Keratinocyte (primary cell): ENCODE data around the gene ITGB1.

Source experiments
- EZH2 ChIP-seq: IDR thresholded peaks from one replicate; pipeline ENCODE4 v1.6.1; 2012; ENCODE audit warnings: inconsistent platforms, mild to moderate bottlenecking, low read length, moderate library complexity
- TF ChIP-seq, protein P1 (sequence below), 3 experiments: IDR thresholded peaks in 1 of 3; conservative IDR thresholded peaks in 1 of 3; optimal IDR thresholded peaks in 1 of 3; 2 replicates in 2 of 3; 3 replicates in 1 of 3; pipeline versions ENCODE3 to v1.5.1; 2011; ENCODE audit warnings: low read length in 3 of 3, mild to moderate bottlenecking in 3 of 3, moderate library complexity in 2 of 3, control low read depth in 1 of 3, inconsistent platforms in 1 of 3; ENCODE audit not compliant: insufficient read depth in 2 of 3; ENCODE audit errors: extremely low read depth in 1 of 3

DNA sequence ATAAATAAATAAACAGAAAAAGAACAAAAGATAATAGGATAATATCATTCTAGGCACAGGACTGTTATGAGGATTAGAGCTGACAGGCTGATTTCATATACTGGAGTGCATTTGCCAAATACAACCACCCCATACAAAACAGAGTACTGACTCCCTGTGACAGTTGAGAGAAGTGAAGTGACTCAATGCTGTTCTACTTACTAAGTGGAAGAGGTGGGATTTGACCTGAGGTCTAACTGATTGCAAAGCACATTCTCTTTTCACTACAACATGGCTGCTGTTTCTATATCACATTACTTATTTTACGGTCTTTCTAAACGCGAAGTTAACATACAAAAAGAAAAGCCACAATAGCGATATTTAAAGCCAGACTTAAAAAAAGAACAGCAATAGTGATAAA lies 51.4 kb downstream of the ITGB1 start:
- TF ChIP-seq, protein P1, sequence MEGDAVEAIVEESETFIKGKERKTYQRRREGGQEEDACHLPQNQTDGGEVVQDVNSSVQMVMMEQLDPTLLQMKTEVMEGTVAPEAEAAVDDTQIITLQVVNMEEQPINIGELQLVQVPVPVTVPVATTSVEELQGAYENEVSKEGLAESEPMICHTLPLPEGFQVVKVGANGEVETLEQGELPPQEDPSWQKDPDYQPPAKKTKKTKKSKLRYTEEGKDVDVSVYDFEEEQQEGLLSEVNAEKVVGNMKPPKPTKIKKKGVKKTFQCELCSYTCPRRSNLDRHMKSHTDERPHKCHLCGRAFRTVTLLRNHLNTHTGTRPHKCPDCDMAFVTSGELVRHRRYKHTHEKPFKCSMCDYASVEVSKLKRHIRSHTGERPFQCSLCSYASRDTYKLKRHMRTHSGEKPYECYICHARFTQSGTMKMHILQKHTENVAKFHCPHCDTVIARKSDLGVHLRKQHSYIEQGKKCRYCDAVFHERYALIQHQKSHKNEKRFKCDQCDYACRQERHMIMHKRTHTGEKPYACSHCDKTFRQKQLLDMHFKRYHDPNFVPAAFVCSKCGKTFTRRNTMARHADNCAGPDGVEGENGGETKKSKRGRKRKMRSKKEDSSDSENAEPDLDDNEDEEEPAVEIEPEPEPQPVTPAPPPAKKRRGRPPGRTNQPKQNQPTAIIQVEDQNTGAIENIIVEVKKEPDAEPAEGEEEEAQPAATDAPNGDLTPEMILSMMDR (optimal IDR thresholded peaks at IDR 0.05 in 1 of 3, IDR thresholded peaks at IDR 0.05 in 1 of 3, conservative IDR thresholded peaks at IDR 0.05 in 1 of 3; ENCODE audit: extremely low read depth in 1 of 3, insufficient read depth in 2 of 3, low read length in 3 of 3), result no peak
- no peak for TF ChIP-seq EZH2
